ENCODE data around the gene HTRA3.

Gene HTRA3

GRCh38 chr4:8282742-8283141 is 13.2 kb downstream of the HTRA3 start:
- no peak for FAIRE-seq

- no peak for FAIRE-seq
Observed at GRCh38 chr4:8283161-8283560, 13.6 kb downstream of the HTRA3 start.

- FAIRE-seq: no peak
Observed at GRCh38 chr4:8283631-8284121, 14.1 kb downstream of the HTRA3 start.

GRCh38 chr4:8284391-8284790 is 14.8 kb downstream of the HTRA3 start:
- no peak for FAIRE-seq

GRCh38 chr4:8285143-8285975 is 15.8 kb downstream of the HTRA3 start:
- no peak for FAIRE-seq

- FAIRE-seq: no peak
Observed at GRCh38 chr4:8285976-8286718, 16.6 kb downstream of the HTRA3 start.

GRCh38 chr4:8286719-8287342 is 17.3 kb downstream of the HTRA3 start:
- FAIRE-seq: no peak

- no peak for FAIRE-seq
Observed at GRCh38 chr4:8287343-8288280, 18.1 kb downstream of the HTRA3 start.

- no peak for FAIRE-seq
Observed at GRCh38 chr4:8289151-8289750, 19.7 kb downstream of the HTRA3 start.

- FAIRE-seq: no peak
Observed at GRCh38 chr4:8289956-8290700, 20.6 kb downstream of the HTRA3 start.

GRCh38 chr4:8290701-8290970 is 21.1 kb downstream of the HTRA3 start:
- FAIRE-seq: no peak

GRCh38 chr4:8291036-8291682 is 21.6 kb downstream of the HTRA3 start:
- no peak for FAIRE-seq

GRCh38 chr4:8291701-8292477 is 22.3 kb downstream of the HTRA3 start:
- FAIRE-seq: no peak

GRCh38 chr4:8292478-8293107 is 23.0 kb downstream of the HTRA3 start:
- no peak for FAIRE-seq

GRCh38 chr4:8293131-8293975 is 23.8 kb downstream of the HTRA3 start:
- FAIRE-seq: no peak

- FAIRE-seq: no peak
Observed at GRCh38 chr4:8294036-8294435, 24.5 kb downstream of the HTRA3 start.

GRCh38 chr4:8294775-8295174 is 25.2 kb downstream of the HTRA3 start:
- no peak for FAIRE-seq

GRCh38 chr4:8295471-8295870 is 25.9 kb downstream of the HTRA3 start:
- no peak for FAIRE-seq

- FAIRE-seq: no peak
Observed at GRCh38 chr4:8296491-8296890, 26.9 kb downstream of the HTRA3 start.
